ENCODE measurements around the gene C8B. TPM values are rescaled to one million over a fixed set of nuclear protein-coding genes. Genes with fewer than 3 reads are reported as not detected.

Gene C8B
- total RNA-seq, 1 donor from 2014 or later: not detected

DNA sequence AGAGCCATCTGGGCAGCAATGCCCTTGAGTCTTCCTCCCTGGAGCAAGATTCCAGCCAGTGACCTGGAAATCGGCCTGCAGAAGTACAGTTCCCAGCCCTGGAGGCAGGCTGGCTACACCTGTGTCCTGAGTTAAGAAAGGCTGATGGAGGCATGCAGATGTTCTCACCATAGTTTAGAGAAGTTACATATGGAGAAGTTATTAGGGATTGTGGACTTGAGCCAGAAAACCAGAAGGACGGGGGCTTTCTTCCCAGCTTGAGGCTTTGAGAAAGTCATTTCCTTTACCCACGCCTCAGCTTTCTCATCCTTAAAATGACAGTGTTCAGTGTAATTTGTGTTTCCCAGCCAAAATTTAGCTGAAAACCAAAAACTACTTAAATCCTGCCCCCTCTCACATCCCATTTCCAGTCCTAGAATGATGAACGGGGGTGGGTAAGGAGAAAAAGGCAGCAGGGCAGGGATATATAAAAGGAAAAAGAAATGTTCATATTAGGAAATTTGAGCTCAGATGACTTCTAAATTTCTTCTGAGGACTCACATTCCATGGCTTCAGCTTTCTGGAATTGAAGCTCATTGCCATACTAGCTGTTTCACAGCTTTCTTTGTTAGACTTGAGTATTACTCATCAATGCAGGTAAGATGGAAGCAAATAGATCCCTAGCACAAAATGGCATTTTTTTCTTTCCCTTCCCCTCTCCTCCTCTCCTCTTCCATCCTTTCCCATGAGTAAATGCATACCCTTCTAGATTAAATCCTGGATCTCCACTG, 14.4 kb upstream of the C8B start:
- Histone ChIP-seq H3K9me3 (no peaks in the 10 kb centered on the region), H3K27ac (no peak overlapping the region), H3K27me3 (no peaks in the 10 kb centered on the region), H3K4me3 (no peak overlapping the region), H3K4me1 (no peaks in the 10 kb centered on the region), H3K36me3 (no peaks in the 10 kb centered on the region)
- ATAC-seq: no peak
- no peak for DNase-seq
- TF ChIP-seq, protein P1, sequence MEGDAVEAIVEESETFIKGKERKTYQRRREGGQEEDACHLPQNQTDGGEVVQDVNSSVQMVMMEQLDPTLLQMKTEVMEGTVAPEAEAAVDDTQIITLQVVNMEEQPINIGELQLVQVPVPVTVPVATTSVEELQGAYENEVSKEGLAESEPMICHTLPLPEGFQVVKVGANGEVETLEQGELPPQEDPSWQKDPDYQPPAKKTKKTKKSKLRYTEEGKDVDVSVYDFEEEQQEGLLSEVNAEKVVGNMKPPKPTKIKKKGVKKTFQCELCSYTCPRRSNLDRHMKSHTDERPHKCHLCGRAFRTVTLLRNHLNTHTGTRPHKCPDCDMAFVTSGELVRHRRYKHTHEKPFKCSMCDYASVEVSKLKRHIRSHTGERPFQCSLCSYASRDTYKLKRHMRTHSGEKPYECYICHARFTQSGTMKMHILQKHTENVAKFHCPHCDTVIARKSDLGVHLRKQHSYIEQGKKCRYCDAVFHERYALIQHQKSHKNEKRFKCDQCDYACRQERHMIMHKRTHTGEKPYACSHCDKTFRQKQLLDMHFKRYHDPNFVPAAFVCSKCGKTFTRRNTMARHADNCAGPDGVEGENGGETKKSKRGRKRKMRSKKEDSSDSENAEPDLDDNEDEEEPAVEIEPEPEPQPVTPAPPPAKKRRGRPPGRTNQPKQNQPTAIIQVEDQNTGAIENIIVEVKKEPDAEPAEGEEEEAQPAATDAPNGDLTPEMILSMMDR (IDR thresholded peaks at IDR 0.05): no peak
- intact Hi-C loops (cut with DNase I): no loop called here

DNA sequence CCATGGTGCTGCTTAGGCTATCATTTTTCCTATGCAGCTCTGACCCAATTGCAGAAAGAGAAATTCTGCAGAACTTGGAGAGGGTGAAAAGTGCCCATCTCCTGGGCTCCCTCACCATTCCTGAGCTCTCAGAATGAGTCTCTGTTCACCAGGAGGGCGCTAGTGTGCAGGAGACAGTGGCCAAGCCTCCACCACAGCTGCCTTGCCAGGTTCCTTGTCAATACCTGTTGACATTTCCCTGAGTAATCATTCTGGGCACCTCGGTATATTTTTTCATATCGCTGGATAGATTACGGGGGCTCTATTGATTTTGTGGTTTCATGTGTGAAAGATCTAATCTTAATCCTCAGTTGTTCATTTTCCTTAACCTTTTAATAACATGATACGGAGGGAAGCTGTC, 13.0 kb upstream of the C8B start:
- ATAC-seq: no peak
- no peak for DNase-seq
- no peaks in the 10 kb centered on the region for H3K36me3 ChIP-seq
- H3K27me3 ChIP-seq: no peaks in the 10 kb centered on the region
- no peak overlapping the region for H3K27ac ChIP-seq
- no peaks in the 10 kb centered on the region for H3K9me3 ChIP-seq
- TF ChIP-seq, protein P1 (IDR thresholded peaks at IDR 0.05): no peak
- intact Hi-C loops (cut with DNase I): no loop called here
- no peak overlapping the region for H3K4me3 ChIP-seq
- no peaks in the 10 kb centered on the region for H3K4me1 ChIP-seq

DNA sequence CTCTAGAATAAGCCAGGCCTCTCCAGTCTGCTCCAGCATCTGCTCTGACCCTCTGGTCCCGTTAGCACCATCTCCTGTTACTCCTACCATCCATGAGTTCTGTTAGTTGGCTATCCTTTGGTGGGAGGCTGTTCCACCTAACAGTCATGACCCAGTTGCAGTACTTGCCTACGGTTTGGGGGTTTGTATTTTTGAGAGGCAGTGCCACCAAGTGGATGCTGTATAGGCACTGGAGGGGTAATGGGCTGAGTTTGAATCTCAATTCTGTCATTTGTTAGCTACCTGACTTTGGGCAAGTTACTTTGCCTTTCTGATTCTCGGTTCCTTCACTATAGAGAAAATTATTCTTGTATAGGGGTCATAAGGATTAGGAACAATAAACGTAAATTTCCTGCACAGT, 12.1 kb upstream of the C8B start:
- no peaks in the 10 kb centered on the region for H3K4me1 ChIP-seq
- DNase-seq (no peak), ATAC-seq (peak; percentile 15)
- H3K36me3 ChIP-seq: no peaks in the 10 kb centered on the region
- no peak overlapping the region for H3K4me3 ChIP-seq
- no peak overlapping the region for H3K27ac ChIP-seq
- TF ChIP-seq, protein P1 (IDR thresholded peaks at IDR 0.05): no peak
- no peaks in the 10 kb centered on the region for H3K9me3 ChIP-seq
- H3K27me3 ChIP-seq: no peaks in the 10 kb centered on the region
- intact Hi-C loops (cut with DNase I): no loop called here

DNA sequence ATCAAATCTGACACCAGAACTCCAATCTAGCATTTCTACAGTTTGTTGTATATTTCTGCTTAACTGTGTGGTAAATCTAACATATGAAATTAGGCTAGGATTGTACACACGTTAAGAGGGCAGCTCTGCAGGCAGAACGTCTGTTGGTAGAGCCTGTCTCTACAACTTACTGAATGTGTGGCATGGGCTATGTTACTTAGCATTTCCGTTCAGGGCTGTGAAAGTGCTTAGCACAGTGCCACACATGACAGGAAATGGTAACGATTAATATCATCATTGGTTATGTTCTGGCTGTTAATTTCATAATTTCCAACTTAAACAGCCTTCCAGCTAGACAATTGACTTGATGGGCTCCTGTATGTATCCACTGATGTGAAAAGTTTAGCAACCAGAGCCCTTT, 9.6 kb upstream of the C8B start:
- H3K27me3 ChIP-seq: no peaks in the 10 kb centered on the region
- no peaks in the 10 kb centered on the region for H3K4me1 ChIP-seq
- H3K4me3 ChIP-seq: no peak overlapping the region
- intact Hi-C loops (cut with DNase I): no loop called here
- TF ChIP-seq, protein P1 (IDR thresholded peaks at IDR 0.05): no peak
- no peaks in the 10 kb centered on the region for H3K36me3 ChIP-seq
- H3K27ac ChIP-seq: no peak overlapping the region
- no peaks in the 10 kb centered on the region for H3K9me3 ChIP-seq
- ATAC-seq (no peak), DNase-seq (no peak)

DNA sequence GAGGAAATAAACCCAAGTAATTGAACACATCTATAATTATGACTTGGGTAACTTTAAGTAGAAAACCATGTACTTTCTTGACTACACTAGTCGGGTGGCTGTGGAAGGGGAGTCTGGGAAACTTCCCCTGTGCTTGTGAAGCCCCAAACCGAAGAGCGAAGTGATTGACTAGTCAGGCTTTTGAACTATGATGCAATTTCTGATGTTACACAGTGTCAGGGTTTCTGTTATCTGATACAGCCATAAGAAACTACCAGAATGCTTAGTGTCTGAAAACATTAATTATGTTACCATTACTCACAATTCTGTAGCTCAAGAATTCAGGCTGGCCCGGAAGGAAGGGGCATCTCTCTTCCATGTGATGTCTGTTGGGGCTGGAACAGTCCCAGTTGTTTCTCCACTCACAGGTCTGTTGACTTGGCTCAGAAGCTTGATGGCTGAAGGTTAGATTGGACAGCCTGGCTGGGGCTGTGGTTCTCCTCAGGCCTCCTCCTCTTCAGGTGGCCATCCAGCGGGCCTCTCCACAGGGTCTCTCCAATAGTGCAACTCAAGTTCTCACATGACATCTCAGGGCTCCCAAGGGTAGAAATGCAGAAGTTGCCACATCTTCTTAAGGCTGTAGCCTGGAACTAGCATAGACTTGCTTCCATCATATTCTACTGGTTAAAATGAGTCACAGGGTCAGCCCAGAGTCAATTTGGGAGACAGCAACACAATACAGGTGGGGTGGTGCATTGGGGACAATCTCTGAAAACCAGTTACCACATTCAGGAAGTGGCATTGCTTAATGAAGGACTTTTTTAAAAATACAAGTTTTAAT, 8.3 kb upstream of the C8B start:
- H3K27me3 ChIP-seq: no peaks in the 10 kb centered on the region
- intact Hi-C loops (cut with DNase I): no loop called here
- H3K4me3 ChIP-seq: no peak overlapping the region
- H3K27ac ChIP-seq: no peak overlapping the region
- no peaks in the 10 kb centered on the region for H3K36me3 ChIP-seq
- ATAC-seq (peak; percentile 46), DNase-seq (no peak)
- H3K4me1 ChIP-seq: no peaks in the 10 kb centered on the region
- no peaks in the 10 kb centered on the region for H3K9me3 ChIP-seq
- TF ChIP-seq, protein P1 (IDR thresholded peaks at IDR 0.05): no peak

Measured in upper lobe of right lung (tissue), 1 donor.